Measurements from ENCODE around the gene MED10. TPM values are rescaled to one million over a fixed set of nuclear protein-coding genes. Genes with fewer than 3 reads are reported as not detected.

Gene MED10
- total RNA-seq, 1 donor from 2014 or later: 49.3 TPM

DNA sequence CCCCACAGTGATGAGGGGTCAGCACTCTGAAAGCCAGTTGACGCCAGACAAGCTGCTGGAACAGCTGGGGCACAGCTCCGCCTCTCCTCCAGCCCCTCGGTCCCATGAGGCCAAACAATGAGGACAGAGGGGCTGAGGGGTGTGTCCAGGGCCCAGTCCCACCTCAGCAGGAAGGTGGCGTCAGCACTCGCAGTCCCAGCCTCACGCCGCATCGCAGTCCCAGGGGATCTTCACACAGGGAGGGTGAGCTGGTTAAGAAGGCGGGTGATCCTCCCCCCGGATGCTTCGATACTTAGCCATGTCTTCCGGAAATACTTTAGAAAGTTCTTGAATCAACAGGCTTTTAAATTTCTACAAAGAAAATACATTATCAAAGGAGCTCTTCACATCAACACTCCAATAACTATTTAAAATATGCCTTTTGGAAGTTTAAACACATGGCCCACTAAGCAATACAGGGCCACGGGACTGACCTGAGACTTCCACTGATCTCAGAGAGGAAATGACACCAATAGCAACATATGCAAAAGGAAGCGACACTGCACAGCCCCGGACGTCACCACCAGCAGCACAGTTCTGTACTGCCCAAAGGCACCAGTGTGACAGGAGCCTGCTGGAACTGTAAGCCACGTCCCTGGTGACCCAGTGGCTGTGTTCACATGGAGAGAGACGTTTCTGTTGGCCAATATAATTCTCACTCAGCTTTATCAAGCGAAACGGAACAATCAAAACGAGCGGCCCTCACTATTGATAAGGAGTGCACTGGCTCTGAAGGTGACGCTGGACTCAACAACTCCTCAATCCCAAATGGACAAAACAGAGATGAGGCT, 5.9 kb downstream of the MED10 start:
- no peaks in the 10 kb centered on the region for H3K27me3 Mint-ChIP-seq (ENCODE audit: low read depth, unreplicated experiment)
- TF ChIP-seq, protein P1, sequence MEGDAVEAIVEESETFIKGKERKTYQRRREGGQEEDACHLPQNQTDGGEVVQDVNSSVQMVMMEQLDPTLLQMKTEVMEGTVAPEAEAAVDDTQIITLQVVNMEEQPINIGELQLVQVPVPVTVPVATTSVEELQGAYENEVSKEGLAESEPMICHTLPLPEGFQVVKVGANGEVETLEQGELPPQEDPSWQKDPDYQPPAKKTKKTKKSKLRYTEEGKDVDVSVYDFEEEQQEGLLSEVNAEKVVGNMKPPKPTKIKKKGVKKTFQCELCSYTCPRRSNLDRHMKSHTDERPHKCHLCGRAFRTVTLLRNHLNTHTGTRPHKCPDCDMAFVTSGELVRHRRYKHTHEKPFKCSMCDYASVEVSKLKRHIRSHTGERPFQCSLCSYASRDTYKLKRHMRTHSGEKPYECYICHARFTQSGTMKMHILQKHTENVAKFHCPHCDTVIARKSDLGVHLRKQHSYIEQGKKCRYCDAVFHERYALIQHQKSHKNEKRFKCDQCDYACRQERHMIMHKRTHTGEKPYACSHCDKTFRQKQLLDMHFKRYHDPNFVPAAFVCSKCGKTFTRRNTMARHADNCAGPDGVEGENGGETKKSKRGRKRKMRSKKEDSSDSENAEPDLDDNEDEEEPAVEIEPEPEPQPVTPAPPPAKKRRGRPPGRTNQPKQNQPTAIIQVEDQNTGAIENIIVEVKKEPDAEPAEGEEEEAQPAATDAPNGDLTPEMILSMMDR (IDR thresholded peaks at IDR 0.05; ENCODE audit: insufficient read depth, low read depth, low read length): no peak
- TF ChIP-seq EZH2 (IDR thresholded peaks at IDR 0.05; ENCODE audit: insufficient read depth, low read length): no peak
- H3K27ac Mint-ChIP-seq (ENCODE audit: unreplicated experiment): no peak overlapping the region
- Histone ChIP-seq H3K27ac (ENCODE audit: low read depth, low read length) (no peak overlapping the region), H3K27me3 (ENCODE audit: insufficient read depth, low read length) (no peaks in the 10 kb centered on the region), H3K9ac (ENCODE audit: low read length) (no peak overlapping the region), H3K4me1 (ENCODE audit: insufficient read depth, low read length) (peaks cover 6% of the 10 kb centered on the region), H3K36me3 (ENCODE audit: insufficient read depth, low read length) (peaks cover 47% of the 10 kb centered on the region), H4K20me1 (ENCODE audit: insufficient read depth, low read length) (peaks cover 46% of the 10 kb centered on the region), H3K4me2 (ENCODE audit: low read length) (no peak overlapping the region), H3K79me2 (ENCODE audit: insufficient read depth, low read length) (peaks cover 40% of the 10 kb centered on the region), H2AFZ (ENCODE audit: low read depth, low read length) (no peak overlapping the region), H3K9me3 (ENCODE audit: insufficient read depth, low read depth, low read length) (no peaks in the 10 kb centered on the region), H3K4me3 (ENCODE audit: insufficient read depth, low read depth, low read length) (no peak overlapping the region)
- H3K4me1 Mint-ChIP-seq (ENCODE audit: low read depth, unreplicated experiment): peaks cover 3% of the 10 kb centered on the region
- FAIRE-seq (no peak), DNase-seq (ENCODE audit: low read depth) (no peak)
- peaks cover 18% of the 10 kb centered on the region for H3K36me3 Mint-ChIP-seq (ENCODE audit: low read depth, unreplicated experiment)
- no peak overlapping the region for H3K4me3 Mint-ChIP-seq (ENCODE audit: unreplicated experiment)
- no peaks in the 10 kb centered on the region for H3K9me3 Mint-ChIP-seq (ENCODE audit: unreplicated experiment)

DNA sequence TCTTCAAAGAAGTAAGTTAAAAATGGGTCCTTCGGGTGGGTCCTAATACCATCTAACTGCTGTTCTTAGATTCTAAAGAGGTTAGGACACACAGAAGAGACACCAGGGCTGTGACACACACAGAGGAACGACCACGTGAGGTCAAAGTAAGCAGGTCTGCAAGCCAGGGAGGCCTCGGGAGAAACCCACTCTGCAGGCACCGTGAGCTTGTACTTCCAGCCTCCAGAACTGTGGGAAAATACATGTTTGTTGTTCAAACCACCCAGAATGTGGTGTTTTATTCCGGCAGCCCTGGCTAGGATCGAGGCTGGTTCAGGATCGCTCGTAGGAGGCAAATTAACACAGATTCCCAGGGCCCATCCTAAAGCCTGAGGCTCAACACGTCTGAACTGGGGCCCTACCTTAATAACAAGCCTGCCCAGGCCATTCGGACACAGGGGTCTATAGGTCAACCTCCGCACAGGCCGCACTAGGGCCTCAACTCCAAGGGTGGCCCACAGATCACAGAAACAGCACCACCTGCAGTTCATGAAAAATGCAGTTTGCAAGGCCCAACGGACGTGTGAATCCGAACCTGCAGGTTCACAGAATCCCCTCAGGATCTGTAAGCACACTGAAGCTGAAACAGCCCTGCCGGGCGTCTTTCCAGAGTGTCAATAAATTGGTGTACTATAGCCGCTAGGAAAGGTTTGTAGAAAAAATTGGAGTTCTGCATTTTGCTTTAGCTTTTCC, 7.1 kb downstream of the MED10 start:
- DNase-seq (ENCODE audit: low read depth) (no peak), FAIRE-seq (no peak)
- Histone ChIP-seq H3K27me3 (ENCODE audit: insufficient read depth, low read length) (no peaks in the 10 kb centered on the region), H4K20me1 (ENCODE audit: insufficient read depth, low read length) (peaks cover 34% of the 10 kb centered on the region), H3K36me3 (ENCODE audit: insufficient read depth, low read length) (peaks cover 43% of the 10 kb centered on the region), H3K4me1 (ENCODE audit: insufficient read depth, low read length) (no peaks in the 10 kb centered on the region), H3K9ac (ENCODE audit: low read length) (no peak overlapping the region), H2AFZ (ENCODE audit: low read depth, low read length) (no peak overlapping the region), H3K9me3 (ENCODE audit: insufficient read depth, low read depth, low read length) (no peaks in the 10 kb centered on the region), H3K4me3 (ENCODE audit: insufficient read depth, low read depth, low read length) (no peak overlapping the region), H3K79me2 (ENCODE audit: insufficient read depth, low read length) (peaks cover 27% of the 10 kb centered on the region), H3K4me2 (ENCODE audit: low read length) (no peak overlapping the region), H3K27ac (ENCODE audit: low read depth, low read length) (no peak overlapping the region)
- no peak for TF ChIP-seq EZH2 (IDR thresholded peaks at IDR 0.05; ENCODE audit: insufficient read depth, low read length)
- TF ChIP-seq, protein P1 (IDR thresholded peaks at IDR 0.05; ENCODE audit: insufficient read depth, low read depth, low read length): no peak
- Mint-ChIP-seq H3K36me3 (ENCODE audit: low read depth, unreplicated experiment) (peaks cover 19% of the 10 kb centered on the region), H3K9me3 (ENCODE audit: unreplicated experiment) (no peaks in the 10 kb centered on the region), H3K4me1 (ENCODE audit: low read depth, unreplicated experiment) (no peaks in the 10 kb centered on the region), H3K27ac (ENCODE audit: unreplicated experiment) (no peak overlapping the region), H3K4me3 (ENCODE audit: unreplicated experiment) (no peak overlapping the region), H3K27me3 (ENCODE audit: low read depth, unreplicated experiment) (no peaks in the 10 kb centered on the region)
